ENCODE measurements around the gene MAPK8IP1.

DNA sequence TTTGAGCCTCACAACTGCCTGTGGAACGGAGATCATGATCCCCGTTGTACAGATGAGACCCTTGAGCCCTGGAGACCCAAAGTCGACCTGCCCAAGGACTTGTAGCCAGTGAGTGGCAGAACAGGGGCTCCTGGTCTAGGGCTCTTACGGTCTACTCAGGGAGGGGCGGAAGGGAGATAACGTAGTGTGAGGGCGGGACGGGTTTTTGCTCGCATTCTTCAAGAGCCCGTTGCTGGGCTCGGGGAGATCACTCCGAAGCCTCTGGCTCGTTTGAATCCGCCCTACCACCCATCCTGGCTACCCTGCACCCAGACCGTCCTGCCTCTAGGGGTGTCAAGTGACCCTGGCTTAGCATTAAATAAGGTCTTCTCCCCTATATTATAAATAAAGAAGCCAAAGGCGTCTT, 37.5 kb upstream of the MAPK8IP1 start:
- TF ChIP-seq POLR2AphosphoS5 (IDR thresholded peaks at IDR 0.05) (no peak), SMC3 (conservative IDR thresholded peaks at IDR 0.05; ENCODE audit: poor library complexity) (no peak)
- TF ChIP-seq, protein P1, sequence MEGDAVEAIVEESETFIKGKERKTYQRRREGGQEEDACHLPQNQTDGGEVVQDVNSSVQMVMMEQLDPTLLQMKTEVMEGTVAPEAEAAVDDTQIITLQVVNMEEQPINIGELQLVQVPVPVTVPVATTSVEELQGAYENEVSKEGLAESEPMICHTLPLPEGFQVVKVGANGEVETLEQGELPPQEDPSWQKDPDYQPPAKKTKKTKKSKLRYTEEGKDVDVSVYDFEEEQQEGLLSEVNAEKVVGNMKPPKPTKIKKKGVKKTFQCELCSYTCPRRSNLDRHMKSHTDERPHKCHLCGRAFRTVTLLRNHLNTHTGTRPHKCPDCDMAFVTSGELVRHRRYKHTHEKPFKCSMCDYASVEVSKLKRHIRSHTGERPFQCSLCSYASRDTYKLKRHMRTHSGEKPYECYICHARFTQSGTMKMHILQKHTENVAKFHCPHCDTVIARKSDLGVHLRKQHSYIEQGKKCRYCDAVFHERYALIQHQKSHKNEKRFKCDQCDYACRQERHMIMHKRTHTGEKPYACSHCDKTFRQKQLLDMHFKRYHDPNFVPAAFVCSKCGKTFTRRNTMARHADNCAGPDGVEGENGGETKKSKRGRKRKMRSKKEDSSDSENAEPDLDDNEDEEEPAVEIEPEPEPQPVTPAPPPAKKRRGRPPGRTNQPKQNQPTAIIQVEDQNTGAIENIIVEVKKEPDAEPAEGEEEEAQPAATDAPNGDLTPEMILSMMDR (IDR thresholded peaks at IDR 0.05; ENCODE audit: poor library complexity, severe bottlenecking) = peak; percentile 35
